K562 (cell line): ENCODE results near the gene NR6A1. TPM values are rescaled to one million over a fixed set of nuclear protein-coding genes. Genes with fewer than 3 reads are reported as not detected.

Source experiments
- CLOCK ChIP-seq: fragments of 250-450 bp; sonication (Bioruptor Pico); IDR thresholded peaks from 2 replicates; pipeline ENCODE4 v1.4.0; 2020; ENCODE audit warnings: mild to moderate bottlenecking, moderate library complexity, borderline replicate concordance
- EP300 ChIP-seq: IDR thresholded peaks from 2 replicates; pipeline ENCODE4 v1.6.1; 2012; ENCODE audit warnings: low read length, improper control_type of control experiment
- FOXP4 ChIP-seq: sonication (generic); formaldehyde crosslinking; IDR thresholded peaks from 2 replicates; pipeline ENCODE4 v1.8.0; 2022; ENCODE audit warnings: mild to moderate bottlenecking, missing genetic modification reagents, borderline replicate concordance
- GTF2A2 ChIP-seq: IDR thresholded peaks from 2 replicates; pipeline ENCODE4 v1.6.1; 2016; ENCODE audit warnings: mild to moderate bottlenecking, missing genetic modification characterization, missing compliant biosample characterization
- HINFP ChIP-seq: fragments of 450-650 bp; conservative IDR thresholded peaks from 2 replicates; pipeline ENCODE4 v1.6.1; 2016; ENCODE audit warnings: missing genetic modification characterization, low read depth, mild to moderate bottlenecking, control low read depth, missing compliant biosample characterization
- IRF2 ChIP-seq: sonication (generic); formaldehyde crosslinking; IDR thresholded peaks from 2 replicates; pipeline ENCODE4 v1.8.1; 2022; ENCODE audit warnings: mild to moderate bottlenecking, missing genetic modification reagents
- PKNOX1 ChIP-seq: fragments of 450-650 bp; IDR thresholded peaks from 2 replicates; pipeline ENCODE4 v1.6.1; 2016
- PPARD ChIP-seq: fragments of 250-450 bp; sonication (Bioruptor Pico); IDR thresholded peaks from 2 replicates; pipeline ENCODE4 v1.8.0; 2022; ENCODE audit warnings: inconsistent platforms, mild to moderate bottlenecking, moderate library complexity
- SIX5 ChIP-seq, 2 experiments: IDR thresholded peaks; 2 replicates each; pipeline ENCODE4 v1.6.1; 2011; ENCODE audit warnings: low read length in 2 of 2, borderline replicate concordance in 1 of 2, low read depth in 1 of 2, mild to moderate bottlenecking in 1 of 2, moderate library complexity in 1 of 2; ENCODE audit not compliant: insufficient read depth in 1 of 2
- SMAD3 ChIP-seq: fragments of 450-650 bp; formaldehyde crosslinking; conservative IDR thresholded peaks from 2 replicates; pipeline ENCODE4 v1.4.0; 2020; ENCODE audit warnings: mild to moderate bottlenecking
- SMAD4 ChIP-seq: fragments of 250-450 bp; sonication (Bioruptor Pico); conservative IDR thresholded peaks from 2 replicates; pipeline ENCODE4 v1.8.0; 2021; ENCODE audit warnings: inconsistent platforms, mild to moderate bottlenecking, moderate library complexity
- TFAP4 ChIP-seq: sonication (generic); formaldehyde crosslinking; IDR thresholded peaks from 2 replicates; pipeline ENCODE4 v1.8.0; 2022; ENCODE audit warnings: missing genetic modification reagents, mild to moderate bottlenecking, moderate library complexity, borderline replicate concordance
- THAP7 ChIP-seq: fragments of 250-450 bp; sonication (Bioruptor Pico); IDR thresholded peaks from 2 replicates; pipeline ENCODE4 v1.5.0; 2021
- TOE1 ChIP-seq, 2 experiments: fragments of 450-650 bp in 1 of 2; sonication (generic) in 1 of 2; formaldehyde crosslinking in 1 of 2; IDR thresholded peaks; 2 replicates each; pipeline versions ENCODE4 v1.7.1 to v1.8.0; 2016 to 2022; ENCODE audit warnings: borderline replicate concordance in 2 of 2, mild to moderate bottlenecking in 2 of 2, antibody characterized with exemption in 1 of 2, inconsistent platforms in 1 of 2, low read depth in 1 of 2, missing genetic modification reagents in 1 of 2, moderate library complexity in 1 of 2
- ZC3H11A ChIP-seq: IDR thresholded peaks from 2 replicates; pipeline ENCODE4 v1.6.1; 2012; ENCODE audit warnings: low read depth, low read length, improper control_type of control experiment
- ZNF263 ChIP-seq: sonication (generic); formaldehyde crosslinking; IDR thresholded peaks from 2 replicates; pipeline ENCODE4 v1.8.0; 2022; ENCODE audit warnings: mild to moderate bottlenecking, missing genetic modification reagents, borderline replicate concordance
- polyA plus RNA-seq, 8 experiments: library from polyadenylated mRNA; depleted of rRNA in 4 of 8; stranded (reverse) in 5 of 8; unstranded in 3 of 8; fragments of >200 nt; fragmentation: Nextera tagmentation in 2 of 8; fragmentation: Illumina TruSeq in 1 of 8; extraction: Ambion mirVana in 2 of 8; extraction: Trizol in 1 of 8; gene quantifications; 2 replicates each; pipeline versions ENCODE4 v1.2.1 to v1.2.3, GENCODE V29; 2011 to 2014; ENCODE audit warnings: inconsistent platforms in 1 of 8, missing spikeins in 1 of 8
- total RNA-seq, 7 experiments: library from RNA; depleted of rRNA in 6 of 7; stranded (reverse); fragments of >200 nt in 6 of 7; fragmentation: Illumina TruSeq in 2 of 7; extraction: Trizol in 2 of 7; gene quantifications; 2 replicates each; pipeline versions ENCODE4 v1.2.1 to v1.2.3, GENCODE V29; 2011 to 2021; ENCODE audit warnings: low replicate concordance in 1 of 7

The NR6A1 gene
- total and polyA plus RNA-seq, 9 of the 15 experiments (the other 6 are each of a cell fraction or from before 2014, with no cell fraction given): 9.7 to 55.4 (median 28.3) TPM

- TF ChIP-seq TOE1 (IDR thresholded peaks at IDR 0.05; ENCODE audit: borderline replicate concordance) (peak; percentile 99), TOE1 (CRISPR knock-in tag; IDR thresholded peaks at IDR 0.05; ENCODE audit: borderline replicate concordance, low read depth) (no peak), SMAD3 (CRISPR knock-in tag) (0 out of 2 replicates have a peak, but pooled peaks have one; percentile 49), SIX5 (IDR thresholded peaks at IDR 0.05; ENCODE audit: borderline replicate concordance in 1 of 2, insufficient read depth in 1 of 2, low read depth in 1 of 2, low read length in 2 of 2) (peak; percentile 84 to 88), IRF2 (CRISPR knock-in tag) (no peak), EP300 (0 out of 2 replicates have a peak, but pooled peaks have one; percentile 3), PKNOX1 (no peak), PPARD (no peak), FOXP4 (CRISPR knock-in tag) (no peak), TFAP4 (CRISPR knock-in tag) (peak; percentile 67; the same call in 1 of the 2 replicates), ZC3H11A (no peak), THAP7 (CRISPR knock-in tag) (no peak), CLOCK (CRISPR knock-in tag) (peak; percentile 99), HINFP (tag) (no peak), SMAD4 (CRISPR knock-in tag) (peak; percentile 73), ZNF263 (0 out of 2 replicates have a peak, but pooled peaks have one; percentile 10), GTF2A2 (tag) (no peak)
These were observed at the start of gene NR6A1 (continued) for GRCh38 chr9:124771021-124771866.
